Astrocyte (in vitro differentiated cells and primary cell): ENCODE data around the gene HNRNPUL2. TPM values are rescaled to one million over a fixed set of nuclear protein-coding genes. Genes with fewer than 3 reads are reported as not detected.
"Not testable (repeated sequence)": the region's sequence is repeated elsewhere in the genome, so short reads cannot be mapped to it uniquely, and the experiment has no call there.

ENCODE experiments used
- DNase-seq: peaks from one replicate; pipeline ENCODE4 v3.0.0-alpha.2; 2010; ENCODE audit warnings: low read depth
- FAIRE-seq: peaks from 2 replicates; lab custom pipeline; 2011; peaks lifted over from hg19 to GRCh38; lab: Jason Lieb, UNC
- H2AFZ ChIP-seq: 2 replicates; pipeline ENCODE4 v1.6.0; 2012; ENCODE audit warnings: low read depth, low read length, inconsistent platforms
- H3K27ac ChIP-seq: 2 replicates; pipeline ENCODE4 v1.5.1; 2011; ENCODE audit warnings: low read depth, low read length, inconsistent platforms
- H3K27me3 ChIP-seq: 2 replicates; pipeline ENCODE4 v1.6.0; 2011; ENCODE audit warnings: low read length, inconsistent platforms; ENCODE audit not compliant: insufficient read depth
- H3K36me3 ChIP-seq: 2 replicates; pipeline ENCODE4 v1.5.1; 2011; ENCODE audit warnings: low read length, inconsistent platforms; ENCODE audit not compliant: insufficient read depth
- H3K4me1 ChIP-seq: 2 replicates; pipeline ENCODE4 v1.5.1; 2011; ENCODE audit warnings: low read length, inconsistent platforms; ENCODE audit not compliant: insufficient read depth
- H3K4me2 ChIP-seq: 2 replicates; pipeline ENCODE4 v1.6.0; 2012; ENCODE audit warnings: low read length, inconsistent platforms
- H3K4me3 ChIP-seq: 2 replicates; pipeline ENCODE4 v1.5.1; 2011; ENCODE audit warnings: low read depth, mild to moderate bottlenecking, low read length, inconsistent platforms; ENCODE audit not compliant: insufficient read depth
- H3K79me2 ChIP-seq: 2 replicates; pipeline ENCODE4 v1.6.0; 2012; ENCODE audit warnings: mild to moderate bottlenecking, low read length, inconsistent platforms; ENCODE audit not compliant: insufficient read depth
- H3K9ac ChIP-seq: 2 replicates; pipeline ENCODE4 v1.6.0; 2012; ENCODE audit warnings: mild to moderate bottlenecking, low read length, inconsistent platforms
- H3K9me3 ChIP-seq: 2 replicates; pipeline ENCODE4 v1.5.1; 2012; ENCODE audit warnings: low read depth, mild to moderate bottlenecking, low read length, inconsistent platforms; ENCODE audit not compliant: insufficient read depth
- H4K20me1 ChIP-seq: 2 replicates; pipeline ENCODE4 v1.6.0; 2012; ENCODE audit warnings: low read length, inconsistent platforms; ENCODE audit not compliant: insufficient read depth
- H3K27ac Mint-ChIP-seq: one replicate; pipeline ENCODE4 v1.8.0; 2021; ENCODE audit warnings: mild to moderate bottlenecking, mixed read lengths; ENCODE audit not compliant: unreplicated experiment
- H3K27me3 Mint-ChIP-seq: one replicate; pipeline ENCODE4 v1.8.0; 2021; ENCODE audit warnings: low read depth, mixed read lengths; ENCODE audit not compliant: unreplicated experiment
- H3K36me3 Mint-ChIP-seq: one replicate; pipeline ENCODE4 v1.8.0; 2021; ENCODE audit warnings: low read depth, mixed read lengths; ENCODE audit not compliant: unreplicated experiment
- H3K4me1 Mint-ChIP-seq: one replicate; pipeline ENCODE4 v1.8.0; 2021; ENCODE audit warnings: low read depth, mixed read lengths; ENCODE audit not compliant: unreplicated experiment
- H3K4me3 Mint-ChIP-seq: one replicate; pipeline ENCODE4 v1.8.0; 2021; ENCODE audit warnings: mild to moderate bottlenecking, moderate library complexity, mixed read lengths; ENCODE audit not compliant: unreplicated experiment
- H3K9me3 Mint-ChIP-seq: one replicate; pipeline ENCODE4 v1.8.0; 2021; ENCODE audit warnings: mild to moderate bottlenecking, mixed read lengths; ENCODE audit not compliant: unreplicated experiment
- EZH2 ChIP-seq: IDR thresholded peaks from 2 replicates; pipeline ENCODE4 v1.6.1; 2012; ENCODE audit warnings: mild to moderate bottlenecking, low read length, inconsistent platforms; ENCODE audit not compliant: insufficient read depth
- total RNA-seq: library from RNA; stranded (reverse); gene quantifications from 2 replicates; pipeline ENCODE4 v1.2.1, GENCODE V29; 2021
- TF ChIP-seq, protein P1 (sequence below): IDR thresholded peaks from 2 replicates; pipeline ENCODE4 v1.5.1; 2011; ENCODE audit warnings: low read depth, mild to moderate bottlenecking, inconsistent platforms, low read length, moderate library complexity; ENCODE audit not compliant: insufficient read depth

HNRNPUL2 gene
- total RNA-seq, 1 donor from 2014 or later, result 40.0 TPM

DNA sequence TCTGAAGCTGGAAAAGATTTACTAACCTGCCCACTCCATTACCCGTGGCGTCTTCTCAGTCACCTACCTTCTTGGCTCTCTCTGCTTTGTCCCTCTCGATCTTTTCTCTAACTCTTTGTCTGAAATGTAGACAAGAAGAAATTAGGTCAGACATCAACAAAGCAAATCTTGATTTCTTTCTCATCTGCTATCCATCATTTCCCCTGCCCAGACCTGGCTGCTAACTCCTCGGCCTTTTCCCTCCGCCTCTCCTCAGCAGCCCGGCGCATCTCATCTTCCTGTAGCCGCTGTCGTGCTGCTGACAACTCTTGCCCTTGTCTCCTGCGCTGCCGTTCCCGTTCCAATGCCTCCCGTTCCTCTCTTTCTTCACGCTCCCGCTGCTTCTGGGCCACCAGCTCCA, 49.5 kb downstream of the HNRNPUL2 start:
- Histone ChIP-seq H3K4me3 (peak overlapping the region; percentile 91), H3K27me3 (no peaks in the 10 kb centered on the region), H4K20me1 (peaks cover 4% of the 10 kb centered on the region), H3K9me3 (no peaks in the 10 kb centered on the region), H3K4me2 (peak overlapping the region; percentile 88), H3K9ac (peak overlapping the region; percentile 97), H2AFZ (no peak overlapping the region), H3K79me2 (peaks cover 45% of the 10 kb centered on the region), H3K27ac (no peak overlapping the region), H3K4me1 (peaks cover 18% of the 10 kb centered on the region), H3K36me3 (peaks cover 11% of the 10 kb centered on the region)
- Mint-ChIP-seq H3K36me3 (peaks cover 5% of the 10 kb centered on the region), H3K27me3 (no peaks in the 10 kb centered on the region), H3K4me1 (peaks cover 15% of the 10 kb centered on the region), H3K4me3 (peak overlapping the region; percentile 88), H3K9me3 (no peaks in the 10 kb centered on the region), H3K27ac (peak overlapping the region; percentile 36)
- no peak for FAIRE-seq
- no peak for DNase-seq
- TF ChIP-seq, protein P1, sequence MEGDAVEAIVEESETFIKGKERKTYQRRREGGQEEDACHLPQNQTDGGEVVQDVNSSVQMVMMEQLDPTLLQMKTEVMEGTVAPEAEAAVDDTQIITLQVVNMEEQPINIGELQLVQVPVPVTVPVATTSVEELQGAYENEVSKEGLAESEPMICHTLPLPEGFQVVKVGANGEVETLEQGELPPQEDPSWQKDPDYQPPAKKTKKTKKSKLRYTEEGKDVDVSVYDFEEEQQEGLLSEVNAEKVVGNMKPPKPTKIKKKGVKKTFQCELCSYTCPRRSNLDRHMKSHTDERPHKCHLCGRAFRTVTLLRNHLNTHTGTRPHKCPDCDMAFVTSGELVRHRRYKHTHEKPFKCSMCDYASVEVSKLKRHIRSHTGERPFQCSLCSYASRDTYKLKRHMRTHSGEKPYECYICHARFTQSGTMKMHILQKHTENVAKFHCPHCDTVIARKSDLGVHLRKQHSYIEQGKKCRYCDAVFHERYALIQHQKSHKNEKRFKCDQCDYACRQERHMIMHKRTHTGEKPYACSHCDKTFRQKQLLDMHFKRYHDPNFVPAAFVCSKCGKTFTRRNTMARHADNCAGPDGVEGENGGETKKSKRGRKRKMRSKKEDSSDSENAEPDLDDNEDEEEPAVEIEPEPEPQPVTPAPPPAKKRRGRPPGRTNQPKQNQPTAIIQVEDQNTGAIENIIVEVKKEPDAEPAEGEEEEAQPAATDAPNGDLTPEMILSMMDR, result no peak
- no peak for TF ChIP-seq EZH2

DNA sequence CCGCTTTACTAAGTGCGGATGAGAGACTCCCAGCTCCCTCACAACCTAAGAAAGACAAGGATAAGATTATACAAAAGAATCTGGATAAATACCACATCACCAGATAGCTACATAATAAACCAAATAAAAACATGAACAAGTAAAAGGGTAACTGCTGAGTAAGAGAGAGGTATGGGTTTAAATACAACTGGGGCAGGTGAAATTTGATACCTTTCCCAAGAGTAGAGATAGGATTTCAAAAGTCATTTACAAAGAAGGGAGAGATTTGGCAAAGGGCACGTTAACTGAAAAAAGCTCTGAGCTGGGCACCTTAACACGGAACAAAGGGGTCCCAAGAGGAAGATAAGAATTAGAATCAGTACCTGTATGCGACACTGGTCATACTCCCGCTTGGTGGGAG, 50.1 kb downstream of the HNRNPUL2 start:
- Mint-ChIP-seq H3K9me3 (no peaks in the 10 kb centered on the region), H3K27me3 (no peaks in the 10 kb centered on the region), H3K4me1 (peaks cover 15% of the 10 kb centered on the region), H3K4me3 (peak overlapping the region; percentile 88), H3K36me3 (peaks cover 5% of the 10 kb centered on the region), H3K27ac (peak overlapping the region; percentile 22)
- peaks cover 51% of the 10 kb centered on the region for H3K79me2 ChIP-seq
- H2AFZ ChIP-seq, result no peak overlapping the region
- FAIRE-seq (no peak), DNase-seq (no peak)
- H3K9me3 ChIP-seq, result no peaks in the 10 kb centered on the region
- H3K27ac ChIP-seq, result no peak overlapping the region
- peaks cover 18% of the 10 kb centered on the region for H3K4me1 ChIP-seq
- H4K20me1 ChIP-seq, result peaks cover 4% of the 10 kb centered on the region
- no peak overlapping the region for H3K4me2 ChIP-seq
- TF ChIP-seq, protein P1, result no peak
- TF ChIP-seq EZH2, result no peak
- H3K27me3 ChIP-seq, result no peaks in the 10 kb centered on the region
- H3K9ac ChIP-seq, result peak overlapping the region; percentile 97
- H3K36me3 ChIP-seq, result peaks cover 11% of the 10 kb centered on the region
- no peak overlapping the region for H3K4me3 ChIP-seq

DNA sequence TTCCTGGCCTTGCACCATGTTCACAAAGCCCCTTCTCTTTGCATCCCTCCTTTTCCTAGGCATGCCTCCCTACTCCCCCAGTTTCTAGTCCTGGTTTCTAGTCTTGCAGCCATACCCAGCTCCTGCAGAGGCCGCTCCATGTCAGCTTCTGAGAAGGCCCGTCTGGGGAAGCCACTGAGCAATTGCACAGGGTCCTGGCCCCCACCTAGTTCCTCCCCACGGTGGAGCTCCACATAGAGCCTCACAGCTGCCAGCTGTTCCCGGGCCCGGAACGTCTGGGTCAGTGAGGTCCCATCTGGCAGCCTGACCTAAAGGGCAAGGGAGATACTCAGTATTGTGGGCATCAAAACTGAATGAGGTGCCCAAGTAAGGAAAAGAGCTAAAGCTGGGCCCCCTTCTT, 50.6 kb downstream of the HNRNPUL2 start:
- no peaks in the 10 kb centered on the region for H3K27me3 Mint-ChIP-seq
- Histone ChIP-seq H3K27me3 (no peaks in the 10 kb centered on the region), H3K27ac (no peak overlapping the region), H3K36me3 (peaks cover 11% of the 10 kb centered on the region), H3K79me2 (peaks cover 55% of the 10 kb centered on the region), H2AFZ (no peak overlapping the region), H3K9ac (no peak overlapping the region), H4K20me1 (peaks cover 4% of the 10 kb centered on the region), H3K4me1 (peaks cover 18% of the 10 kb centered on the region), H3K9me3 (no peaks in the 10 kb centered on the region), H3K4me3 (no peak overlapping the region), H3K4me2 (no peak overlapping the region)
- H3K27ac Mint-ChIP-seq, result no peak overlapping the region
- TF ChIP-seq, protein P1, result no peak
- TF ChIP-seq EZH2, result no peak
- DNase-seq (no peak), FAIRE-seq (no peak)
- no peak overlapping the region for H3K4me3 Mint-ChIP-seq
- peaks cover 5% of the 10 kb centered on the region for H3K36me3 Mint-ChIP-seq
- H3K4me1 Mint-ChIP-seq, result peaks cover 15% of the 10 kb centered on the region
- no peaks in the 10 kb centered on the region for H3K9me3 Mint-ChIP-seq

DNA sequence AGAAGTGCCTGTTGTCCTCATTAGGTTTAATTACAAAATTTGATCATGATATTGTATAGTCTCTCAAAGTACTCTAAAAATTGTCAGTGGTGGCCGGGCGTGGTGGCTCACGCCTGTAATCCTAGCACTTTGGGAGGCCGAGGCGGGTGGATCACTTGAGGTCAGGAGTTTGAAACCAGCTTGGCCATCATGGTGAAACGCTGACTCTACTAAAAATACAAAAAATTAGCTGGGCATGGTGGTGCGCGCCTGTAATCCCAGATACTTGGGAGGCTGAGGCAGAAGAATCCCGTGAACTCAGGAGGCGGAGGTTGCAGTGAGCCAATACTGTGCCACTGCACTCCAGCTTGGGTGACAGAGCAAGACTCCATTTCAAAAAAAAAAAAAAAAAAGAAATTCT, 51.8 kb downstream of the HNRNPUL2 start:
- H3K4me3 ChIP-seq, H3K9me3 Mint-ChIP-seq, H3K27me3 ChIP-seq, H3K27ac ChIP-seq, H3K27ac Mint-ChIP-seq, DNase-seq, H4K20me1 ChIP-seq, H2AFZ ChIP-seq, FAIRE-seq, H3K4me3 Mint-ChIP-seq, H3K36me3 Mint-ChIP-seq, H3K9me3 ChIP-seq, H3K9ac ChIP-seq, H3K4me2 ChIP-seq, H3K27me3 Mint-ChIP-seq: not testable (repeated sequence)
- Histone ChIP-seq H3K4me1 (peaks cover 22% of the 10 kb centered on the region), H3K36me3 (peaks cover 11% of the 10 kb centered on the region), H3K79me2 (peaks cover 63% of the 10 kb centered on the region)
- H3K4me1 Mint-ChIP-seq, result peaks cover 12% of the 10 kb centered on the region
